Vagina (tissue), 2 donors: ENCODE data around the gene CHST12. TPM values are rescaled to one million over a fixed set of nuclear protein-coding genes. Genes with fewer than 3 reads are reported as not detected.

Experiments used
- DNase-seq, 2 donors: peaks; one replicate each; pipeline ENCODE4 v3.0.0-alpha.2; 2017; ENCODE audit errors: extremely low spot score in 2 of 2
- H3K27ac ChIP-seq: fragments of 200-600 bp; sonication (generic); one replicate; pipeline ENCODE4 v1.5.1; 2019
- H3K27me3 ChIP-seq: fragments of 200-600 bp; sonication (generic); one replicate; pipeline ENCODE4 v1.5.1; 2019
- H3K36me3 ChIP-seq, 2 donors: fragments of 200-600 bp; sonication (generic); one replicate each; pipeline ENCODE4 v1.5.1; 2017 to 2019
- H3K4me1 ChIP-seq: fragments of 200-600 bp; sonication (generic); one replicate; pipeline ENCODE4 v1.5.1; 2019
- H3K4me3 ChIP-seq, 2 donors: fragments of 200-600 bp; sonication (generic); 1 replicate in 1 of 2; 2 replicates in 1 of 2; pipeline ENCODE4 v1.5.1; 2016 to 2019
- H3K9me3 ChIP-seq: fragments of 200-600 bp; sonication (generic); one replicate; pipeline ENCODE4 v1.5.1; 2019
- POLR2A ChIP-seq, 2 donors: fragments of 450-650 bp; IDR thresholded peaks; one replicate each; pipeline ENCODE4 v1.6.1; 2017; ENCODE audit warnings: antibody characterized with exemption in 2 of 2, mild to moderate bottlenecking in 2 of 2, moderate library complexity in 2 of 2
- POLR2AphosphoS5 ChIP-seq, 2 donors: sonication (generic); formaldehyde crosslinking; IDR thresholded peaks; one replicate each; pipeline ENCODE4 v1.9.0; 2017; ENCODE audit warnings: antibody characterized with exemption in 2 of 2, mild to moderate bottlenecking in 2 of 2, low read depth in 1 of 2; ENCODE audit not compliant: insufficient read depth in 1 of 2
- intact Hi-C: fragments of 100-400 bp; cut with DNase I; formaldehyde crosslinking; loops from one replicate; pipeline ENCODE4 v1.15.1; 2023
- total RNA-seq: library from RNA; depleted of rRNA; stranded (reverse); fragments of >200 nt; gene quantifications from one replicate; pipeline ENCODE4 v1.2.3, GENCODE V29; 2016
- TF ChIP-seq, protein P1 (sequence below), 3 experiments: fragments of 450-650 bp in 2 of 3; fragments of 200-600 bp in 1 of 3; sonication (generic) in 1 of 3; IDR thresholded peaks; one replicate each; pipeline ENCODE4 v1.5.1; 2017 to 2019; ENCODE audit warnings: antibody characterized with exemption in 3 of 3, mild to moderate bottlenecking in 2 of 3, moderate library complexity in 2 of 3

The CHST12 gene
- total RNA-seq, 1 donor from 2014 or later: 26.3 TPM

DNA sequence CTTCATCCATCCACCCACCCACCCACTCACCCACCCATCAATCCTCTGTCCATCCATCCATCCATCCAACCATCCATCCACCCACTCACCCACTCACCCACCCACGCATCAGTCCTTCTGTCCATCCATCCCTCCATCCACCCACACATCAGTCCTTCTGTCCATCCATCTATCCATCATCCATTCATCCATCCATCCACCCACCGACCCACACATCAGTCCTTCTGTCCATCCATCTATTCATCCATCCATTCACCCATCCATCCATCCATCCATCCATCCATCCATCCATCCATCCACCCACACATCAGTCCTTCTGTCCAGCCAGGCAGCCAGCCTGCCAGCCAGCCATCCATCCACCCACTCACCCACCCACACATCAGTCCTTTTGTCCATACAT is 88.6 kb downstream of the CHST12 start:
- H3K27me3 ChIP-seq: no peaks in the 10 kb centered on the region
- H3K4me1 ChIP-seq: peaks cover 54% of the 10 kb centered on the region
- intact Hi-C loops: no loop called here
- no peak overlapping the region for H3K27ac ChIP-seq
- H3K4me3 ChIP-seq: no peak overlapping the region
- no peak for TF ChIP-seq POLR2A (IDR thresholded peaks at IDR 0.05)
- no peak for TF ChIP-seq POLR2AphosphoS5 (IDR thresholded peaks at IDR 0.05; ENCODE audit: insufficient read depth in 1 of 2, low read depth in 1 of 2)
- TF ChIP-seq, protein P1, sequence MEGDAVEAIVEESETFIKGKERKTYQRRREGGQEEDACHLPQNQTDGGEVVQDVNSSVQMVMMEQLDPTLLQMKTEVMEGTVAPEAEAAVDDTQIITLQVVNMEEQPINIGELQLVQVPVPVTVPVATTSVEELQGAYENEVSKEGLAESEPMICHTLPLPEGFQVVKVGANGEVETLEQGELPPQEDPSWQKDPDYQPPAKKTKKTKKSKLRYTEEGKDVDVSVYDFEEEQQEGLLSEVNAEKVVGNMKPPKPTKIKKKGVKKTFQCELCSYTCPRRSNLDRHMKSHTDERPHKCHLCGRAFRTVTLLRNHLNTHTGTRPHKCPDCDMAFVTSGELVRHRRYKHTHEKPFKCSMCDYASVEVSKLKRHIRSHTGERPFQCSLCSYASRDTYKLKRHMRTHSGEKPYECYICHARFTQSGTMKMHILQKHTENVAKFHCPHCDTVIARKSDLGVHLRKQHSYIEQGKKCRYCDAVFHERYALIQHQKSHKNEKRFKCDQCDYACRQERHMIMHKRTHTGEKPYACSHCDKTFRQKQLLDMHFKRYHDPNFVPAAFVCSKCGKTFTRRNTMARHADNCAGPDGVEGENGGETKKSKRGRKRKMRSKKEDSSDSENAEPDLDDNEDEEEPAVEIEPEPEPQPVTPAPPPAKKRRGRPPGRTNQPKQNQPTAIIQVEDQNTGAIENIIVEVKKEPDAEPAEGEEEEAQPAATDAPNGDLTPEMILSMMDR (IDR thresholded peaks at IDR 0.05): no peak
- H3K9me3 ChIP-seq: no peaks in the 10 kb centered on the region
- no peak for DNase-seq
- H3K36me3 ChIP-seq: no peaks in the 10 kb centered on the region

DNA sequence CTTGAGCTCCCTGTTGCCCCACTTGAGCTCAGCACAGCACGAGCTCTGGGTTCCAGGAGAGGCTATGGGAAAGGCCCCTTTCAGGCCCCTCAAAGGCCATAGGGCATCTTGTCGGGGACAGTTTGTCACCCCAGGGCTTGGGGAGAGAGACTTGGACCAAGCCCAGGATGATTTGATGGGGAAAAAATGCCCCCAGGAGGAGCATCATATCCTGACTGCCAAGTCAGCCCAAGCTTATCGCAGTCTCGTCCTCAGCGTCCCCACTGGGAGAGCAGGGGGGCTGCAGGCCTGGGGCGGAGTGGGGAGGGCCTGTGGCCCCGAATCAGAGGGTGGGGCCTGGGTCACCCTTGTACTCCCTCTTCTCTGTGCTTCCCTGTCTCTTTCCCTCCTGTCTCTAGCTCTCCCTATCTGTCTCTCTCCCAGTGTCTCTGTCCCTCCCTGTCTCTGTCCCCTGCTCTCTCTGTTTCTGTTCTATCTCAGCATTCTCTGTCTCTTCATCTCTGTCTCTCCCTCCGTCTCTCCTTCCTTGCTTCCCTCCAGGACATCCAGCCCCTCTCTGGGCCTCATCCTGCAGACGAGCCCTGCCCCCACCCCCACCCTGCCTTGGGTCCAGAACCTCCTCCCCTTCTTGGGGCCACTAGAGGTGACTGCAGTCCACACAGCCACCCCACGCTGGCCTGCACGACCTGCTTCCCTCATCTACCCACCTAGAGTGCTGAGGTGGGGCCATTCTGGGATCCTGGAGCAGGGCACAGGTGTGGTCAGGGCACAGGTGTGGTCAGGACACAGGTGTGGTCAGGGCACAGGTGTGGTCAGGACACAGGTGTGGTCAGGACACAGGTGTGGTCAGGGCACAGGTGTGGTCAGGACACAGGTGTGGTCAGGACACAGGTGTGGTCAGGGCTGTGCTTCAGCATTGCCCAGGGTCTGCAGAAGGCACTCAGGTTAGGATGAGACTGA is 90.1 kb downstream of the CHST12 start:
- TF ChIP-seq, protein P1 (IDR thresholded peaks at IDR 0.05): no peak
- TF ChIP-seq POLR2AphosphoS5 (IDR thresholded peaks at IDR 0.05; ENCODE audit: insufficient read depth in 1 of 2, low read depth in 1 of 2) (no peak), POLR2A (IDR thresholded peaks at IDR 0.05) (no peak)
- Histone ChIP-seq H3K27me3 (no peaks in the 10 kb centered on the region), H3K4me3 (no peak overlapping the region), H3K36me3 (no peaks in the 10 kb centered on the region), H3K27ac (no peak overlapping the region), H3K9me3 (no peaks in the 10 kb centered on the region), H3K4me1 (peaks cover 49% of the 10 kb centered on the region)
- intact Hi-C loops: no loop called here
- no peak for DNase-seq

DNA sequence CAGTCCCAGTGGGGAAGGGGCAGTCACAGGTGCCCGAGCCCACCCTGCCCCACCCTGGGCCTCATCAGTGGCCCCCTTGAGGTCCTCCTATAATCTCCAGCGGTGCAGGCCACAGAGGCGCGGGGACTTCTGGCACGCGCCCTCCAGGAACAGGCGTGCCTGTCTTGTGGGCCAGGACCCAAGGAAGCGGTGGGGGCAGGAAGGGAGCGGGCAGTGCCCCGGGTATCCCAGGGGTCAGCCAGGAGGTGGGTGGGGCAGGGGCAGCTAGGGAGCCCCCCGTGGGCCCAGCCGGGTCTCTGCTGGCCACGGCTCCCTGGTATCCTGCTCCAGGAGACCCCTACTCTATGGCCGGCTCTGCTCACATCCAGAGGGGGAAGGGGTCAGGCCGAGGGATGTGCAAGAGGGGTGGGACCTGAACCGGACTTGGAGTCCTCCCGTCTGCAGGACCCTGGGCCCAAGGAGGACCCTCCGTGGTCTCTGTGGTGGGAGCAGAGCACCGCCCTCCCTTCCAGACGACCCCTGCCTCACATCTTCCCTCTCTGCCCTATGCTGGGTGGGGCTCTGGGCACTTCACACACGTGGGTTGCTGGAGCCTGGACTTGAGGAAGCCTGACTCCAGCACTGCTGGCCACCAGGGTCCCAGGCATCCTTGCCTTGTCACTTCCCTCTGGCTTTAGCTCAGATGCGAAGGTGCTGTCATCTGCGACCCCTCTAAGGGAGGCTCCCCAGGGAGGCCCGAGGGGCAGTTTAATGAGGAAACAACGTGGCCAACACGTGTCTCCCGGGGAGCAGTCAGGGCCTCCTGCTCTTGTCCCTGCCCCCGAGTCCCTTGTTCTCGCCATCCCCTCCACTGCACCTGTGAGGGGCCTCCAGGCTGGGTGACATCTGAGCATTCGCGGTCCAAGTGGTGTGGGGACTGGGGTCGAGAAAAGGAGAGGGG is 91.0 kb downstream of the CHST12 start:
- Histone ChIP-seq H3K4me3 (no peak overlapping the region), H3K9me3 (no peaks in the 10 kb centered on the region), H3K4me1 (peaks cover 40% of the 10 kb centered on the region), H3K27ac (no peak overlapping the region), H3K36me3 (no peaks in the 10 kb centered on the region), H3K27me3 (no peaks in the 10 kb centered on the region)
- DNase-seq: no peak
- intact Hi-C loops: no loop called here
- TF ChIP-seq POLR2A (IDR thresholded peaks at IDR 0.05) (no peak), POLR2AphosphoS5 (IDR thresholded peaks at IDR 0.05; ENCODE audit: insufficient read depth in 1 of 2, low read depth in 1 of 2) (no peak)
- TF ChIP-seq, protein P1 (IDR thresholded peaks at IDR 0.05): no peak

DNA sequence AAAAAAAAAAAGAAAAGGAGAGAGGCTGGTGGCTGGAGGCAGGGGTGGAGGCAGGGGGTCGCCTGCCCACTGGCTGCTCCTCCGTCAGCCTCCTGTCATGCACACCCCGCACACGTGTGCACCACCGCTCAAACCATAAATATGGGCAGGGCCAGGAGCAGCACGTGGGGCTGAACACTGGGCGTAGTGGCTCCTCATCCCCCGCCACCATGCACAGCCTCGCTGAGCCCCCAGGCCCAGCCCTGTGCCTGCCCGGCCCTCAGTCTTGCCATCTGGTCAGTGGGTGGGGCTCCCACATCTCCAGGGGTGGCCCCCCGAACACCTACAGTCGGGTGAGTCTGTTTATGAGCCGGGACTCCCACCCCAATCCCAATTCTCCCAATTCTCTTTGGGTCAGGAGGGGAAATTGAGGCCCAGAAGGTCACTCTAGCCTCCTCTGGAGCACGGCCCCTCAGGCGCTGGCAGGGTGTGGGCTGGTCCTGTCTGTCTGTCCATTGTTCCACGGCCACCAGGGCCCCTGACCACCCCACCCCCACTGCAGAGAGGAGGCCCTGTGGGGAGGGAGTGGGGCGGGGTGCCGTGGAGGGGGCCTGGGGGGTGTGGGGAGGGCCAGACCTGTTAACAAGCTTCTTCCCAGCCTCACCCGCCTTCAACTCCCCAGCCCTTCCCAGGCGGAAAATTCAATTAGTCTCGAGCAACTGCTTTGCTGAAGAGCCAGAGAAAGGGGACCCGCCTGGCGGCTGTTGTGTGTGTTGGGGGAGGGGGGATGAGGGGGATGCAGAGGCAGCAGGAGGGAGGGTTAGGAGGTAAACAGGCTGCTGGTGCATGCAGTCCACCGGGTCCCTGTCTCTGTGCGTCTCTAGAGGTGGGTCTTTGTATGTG is 92.2 kb downstream of the CHST12 start:
- no peaks in the 10 kb centered on the region for H3K27me3 ChIP-seq
- H3K9me3 ChIP-seq: no peaks in the 10 kb centered on the region
- no peak overlapping the region for H3K4me3 ChIP-seq
- intact Hi-C loops: no loop called here
- TF ChIP-seq POLR2A (IDR thresholded peaks at IDR 0.05): no peak
- TF ChIP-seq, protein P1 (IDR thresholded peaks at IDR 0.05): no peak
- no peak for TF ChIP-seq POLR2AphosphoS5 (IDR thresholded peaks at IDR 0.05; ENCODE audit: insufficient read depth in 1 of 2, low read depth in 1 of 2)
- H3K27ac ChIP-seq: no peak overlapping the region
- H3K4me1 ChIP-seq: peaks cover 28% of the 10 kb centered on the region
- DNase-seq: no peak
- no peaks in the 10 kb centered on the region for H3K36me3 ChIP-seq
